Stromal cell of bone marrow (primary cell): Measurements from ENCODE around the gene MGAT4D.
"Not testable (repeated sequence)": the region's sequence is repeated elsewhere in the genome, so short reads cannot be mapped to it uniquely, and the experiment has no call there.

Source experiments
- DNase-seq: peaks from one replicate; pipeline ENCODE4 v3.0.0-alpha.2; 2012; ENCODE audit warnings: low read depth

The MGAT4D gene

GRCh38 chr4:140497747-140498636 lies at the start of gene MGAT4D:
Gene MGAT4D, minus strand, starts transcription at chr4:140498293. Its CDS starts 71 bp downstream, at chr4:140498222.
- no peak for DNase-seq

- DNase-seq = peak; percentile 2
These were observed 35.9 kb upstream of the MGAT4D start for GRCh38 chr4:140533951-140534480.

GRCh38 chr4:140529434-140529833 lies 31.3 kb upstream of the MGAT4D start:
- no peak for DNase-seq

- DNase-seq = peak; percentile 96
These were observed 26.0 kb upstream of the MGAT4D start, which contains the start of gene ELMOD2 for GRCh38 chr4:140523857-140524742. Gene ELMOD2, plus strand, starts transcription at chr4:140524168. Its CDS starts 1,261 bp downstream, at chr4:140525429.

- no peak for DNase-seq
These were observed 25.3 kb upstream of the MGAT4D start for GRCh38 chr4:140523370-140523856.

- no peak for DNase-seq
These were observed 17.3 kb upstream of the MGAT4D start for GRCh38 chr4:140515423-140515822.

- not testable (repeated sequence) for DNase-seq
These were observed 15.7 kb upstream of the MGAT4D start for GRCh38 chr4:140513765-140514164.

- DNase-seq = no peak
These were observed 6.2 kb upstream of the MGAT4D start for GRCh38 chr4:140504261-140504660.

- DNase-seq = no peak
These were observed 1.3 kb upstream of the MGAT4D start for GRCh38 chr4:140499391-140499790.

GRCh38 chr4:140497405-140497746 lies 717 bp downstream of the MGAT4D start:
- no peak for DNase-seq

GRCh38 chr4:140485939-140486338 lies 12.2 kb downstream of the MGAT4D start:
- no peak for DNase-seq

GRCh38 chr4:140483445-140483844 lies 14.6 kb downstream of the MGAT4D start:
- no peak for DNase-seq

- no peak for DNase-seq
These were observed 25.9 kb downstream of the MGAT4D start for GRCh38 chr4:140472156-140472555.

- DNase-seq = no peak
These were observed 28.0 kb downstream of the MGAT4D start for GRCh38 chr4:140469791-140470733.

- DNase-seq = no peak
These were observed 31.9 kb downstream of the MGAT4D start for GRCh38 chr4:140466146-140466545.

- no peak for DNase-seq
These were observed 34.5 kb downstream of the MGAT4D start for GRCh38 chr4:140463614-140464013.

GRCh38 chr4:140463182-140463581 lies 34.9 kb downstream of the MGAT4D start:
- no peak for DNase-seq

GRCh38 chr4:140450352-140450751 lies 47.7 kb downstream of the MGAT4D start:
- DNase-seq = no peak

GRCh38 chr4:140448830-140449229 lies 49.3 kb downstream of the MGAT4D start:
- no peak for DNase-seq

GRCh38 chr4:140448162-140448561 lies 49.9 kb downstream of the MGAT4D start:
- no peak for DNase-seq

- not testable (repeated sequence) for DNase-seq
These were observed 53.7 kb downstream of the MGAT4D start for GRCh38 chr4:140444347-140444746.
